ENCODE data around the gene SORBS2. TPM values are rescaled to one million over a fixed set of nuclear protein-coding genes. Genes with fewer than 3 reads are reported as not detected.

SORBS2 gene
- total RNA-seq, 1 experiment from 2014 or later: 9.7 TPM

DNA sequence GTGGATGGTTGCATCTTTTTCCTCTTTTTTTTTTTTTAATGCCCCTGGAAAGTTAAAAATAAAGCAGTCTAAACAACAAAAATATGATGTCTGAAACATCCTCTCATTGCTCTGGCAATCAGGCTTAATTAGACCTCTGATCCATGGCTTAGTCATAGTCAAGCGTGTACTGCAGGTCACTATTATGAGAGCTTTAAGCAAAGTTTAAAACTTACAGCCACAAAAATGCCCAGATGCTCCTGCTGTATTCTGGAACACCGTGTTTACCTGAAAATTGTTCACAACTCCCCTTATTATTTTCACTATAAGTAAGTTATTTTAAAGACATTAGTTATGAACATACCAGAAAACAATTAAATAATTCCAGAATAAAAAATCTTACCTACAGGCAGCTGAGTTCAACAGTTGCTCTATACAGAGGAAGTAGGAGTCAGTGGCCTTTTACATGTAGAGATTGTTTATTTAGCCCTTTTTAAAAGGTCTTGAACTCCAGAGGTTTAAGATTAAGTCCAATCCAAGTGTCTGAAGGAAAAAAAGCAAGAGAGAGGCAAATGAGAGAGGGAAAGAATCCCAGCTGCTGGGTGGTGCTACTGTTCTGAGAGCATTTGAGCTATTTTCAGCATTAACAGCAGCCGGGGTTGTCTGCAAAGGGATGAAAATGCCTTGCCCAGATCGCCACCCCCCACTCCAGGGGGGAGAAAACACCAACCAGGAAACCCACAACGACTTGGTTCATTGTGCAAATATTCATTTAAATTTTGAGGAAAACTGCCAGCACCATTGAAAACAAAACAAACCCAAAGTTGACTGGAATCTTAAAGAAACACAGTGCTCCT lies 36.9 kb downstream of the SORBS2 start:
- Histone ChIP-seq H4K91ac (ENCODE audit: insufficient read length, low read depth, low read length) (no peak overlapping the region), H3K27ac (ENCODE audit: insufficient read length, low read depth, low read length) (peak overlapping the region; percentile 26), H3K4me1 (ENCODE audit: insufficient read depth, low read length) (peaks cover 6% of the 10 kb centered on the region), H4K20me1 (ENCODE audit: control insufficient read depth, insufficient read depth, insufficient read length) (no peaks in the 10 kb centered on the region), H2AFZ (ENCODE audit: low read length) (no peak overlapping the region), H3K79me2 (ENCODE audit: insufficient read depth, low read length) (peaks cover 4% of the 10 kb centered on the region; the same call in 1 of the 2 replicates), H2BK12ac (ENCODE audit: insufficient read length, low read depth, low read length) (no peak overlapping the region), H2BK15ac (ENCODE audit: low read depth, low read length) (no peak overlapping the region), H2BK20ac (ENCODE audit: low read depth, low read length, poor library complexity, severe bottlenecking) (no peak overlapping the region), H3K23ac (ENCODE audit: insufficient read length, low read depth, low read length) (no peak overlapping the region), H2BK120ac (ENCODE audit: low read depth, low read length, poor library complexity, severe bottlenecking) (no peak overlapping the region), H3K14ac (ENCODE audit: insufficient read depth, low read length) (no peak overlapping the region), H3K9me3 (ENCODE audit: control insufficient read depth, low read depth, low read length) (no peaks in the 10 kb centered on the region), H3K56ac (ENCODE audit: insufficient read length, low read depth, low read length) (no peak overlapping the region), H2BK5ac (ENCODE audit: insufficient read length, low read length) (no peak overlapping the region), H4K8ac (replicated peaks; ENCODE audit: insufficient read length, low read depth, low read length) (no peak overlapping the region), H3K23me2 (ENCODE audit: insufficient read length, low read depth, low read length, poor library complexity, severe bottlenecking) (no peaks in the 10 kb centered on the region), H2AK5ac (ENCODE audit: insufficient read length, low read length) (no peak overlapping the region), H3K18ac (ENCODE audit: insufficient read length, low read depth, low read length) (no peak overlapping the region), H4K5ac (ENCODE audit: insufficient read length, low read depth, low read length) (no peak overlapping the region), H3K4ac (ENCODE audit: low read depth, low read length) (no peak overlapping the region), H3K9ac (ENCODE audit: extremely low read depth, insufficient read length, low read length) (peak overlapping the region; percentile 29), H3T11ph (ENCODE audit: low read length) (no peak overlapping the region), H3K4me2 (ENCODE audit: insufficient read depth, insufficient read length, low read length) (peak overlapping the region; percentile 92), H3K27me3 (ENCODE audit: insufficient read depth, low read length) (no peaks in the 10 kb centered on the region), H3K79me1 (ENCODE audit: insufficient read depth, low read depth, low read length, poor library complexity, severe bottlenecking) (peaks cover 3% of the 10 kb centered on the region)
- Mint-ChIP-seq H3K4me3 (peak overlapping the region; percentile 50 to 88; a peak in 4 of 5 replicates), H3K36me3 (ENCODE audit: insufficient read depth in 1 of 3, low read depth in 3 of 3) (peaks cover 0 to 19% (median 12%) of the 10 kb centered on the region in 3 experiments; a peak in 4 of 7 replicates), H3K9me3 (peaks cover 0 to 9% of the 10 kb centered on the region in 2 experiments; a peak in 1 of 5 replicates), H3K4me1 (peaks cover 58 to 65% of the 10 kb centered on the region in 2 experiments), H3K27me3 (ENCODE audit: low read depth) (no peaks in the 10 kb centered on the region), H3K27ac (peak overlapping the region; percentile 49 to 91 (median 90))
- WGBS (ENCODE audit: extremely low coverage, insufficient read length, low lambda C conversion rate): no CpG with 5 or more reads among the region's 5 CpGs
- no peak for DNase-seq
- TF ChIP-seq, protein P1, sequence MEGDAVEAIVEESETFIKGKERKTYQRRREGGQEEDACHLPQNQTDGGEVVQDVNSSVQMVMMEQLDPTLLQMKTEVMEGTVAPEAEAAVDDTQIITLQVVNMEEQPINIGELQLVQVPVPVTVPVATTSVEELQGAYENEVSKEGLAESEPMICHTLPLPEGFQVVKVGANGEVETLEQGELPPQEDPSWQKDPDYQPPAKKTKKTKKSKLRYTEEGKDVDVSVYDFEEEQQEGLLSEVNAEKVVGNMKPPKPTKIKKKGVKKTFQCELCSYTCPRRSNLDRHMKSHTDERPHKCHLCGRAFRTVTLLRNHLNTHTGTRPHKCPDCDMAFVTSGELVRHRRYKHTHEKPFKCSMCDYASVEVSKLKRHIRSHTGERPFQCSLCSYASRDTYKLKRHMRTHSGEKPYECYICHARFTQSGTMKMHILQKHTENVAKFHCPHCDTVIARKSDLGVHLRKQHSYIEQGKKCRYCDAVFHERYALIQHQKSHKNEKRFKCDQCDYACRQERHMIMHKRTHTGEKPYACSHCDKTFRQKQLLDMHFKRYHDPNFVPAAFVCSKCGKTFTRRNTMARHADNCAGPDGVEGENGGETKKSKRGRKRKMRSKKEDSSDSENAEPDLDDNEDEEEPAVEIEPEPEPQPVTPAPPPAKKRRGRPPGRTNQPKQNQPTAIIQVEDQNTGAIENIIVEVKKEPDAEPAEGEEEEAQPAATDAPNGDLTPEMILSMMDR (conservative IDR thresholded peaks at IDR 0.05): no peak
